Neural cell (in vitro differentiated cells): ENCODE measurements around the gene TBC1D9B. TPM values are rescaled to one million over a fixed set of nuclear protein-coding genes. Genes with fewer than 3 reads are reported as not detected.

ENCODE experiments used
- H2AFZ ChIP-seq: fragments of 200-600, 300-800 bp; sonication (generic), shearing (Covaris generic); 2 replicates; pipeline ENCODE4 v1.6.0; 2014; ENCODE audit warnings: low read depth, mild to moderate bottlenecking, antibody characterized with exemption, low read length, moderate library complexity
- H3F3A ChIP-seq: fragments of 200-600 bp; shearing (Covaris generic); 2 replicates; pipeline ENCODE4 v1.6.1; 2016; ENCODE audit warnings: mild to moderate bottlenecking, moderate library complexity, mixed read lengths, antibody characterized with exemption, low read length; ENCODE audit not compliant: insufficient read depth, poor library complexity, severe bottlenecking
- H3K27ac ChIP-seq: fragments of 200-600, 300-800 bp; sonication (generic), shearing (Covaris generic); 2 replicates; pipeline ENCODE4 v1.5.1; 2014; ENCODE audit warnings: mild to moderate bottlenecking, low read length, moderate library complexity
- H3K27me3 ChIP-seq: fragments of 300-800, 200-600 bp; sonication (generic), shearing (Covaris generic); 2 replicates; pipeline ENCODE4 v1.6.0; 2014; ENCODE audit warnings: mild to moderate bottlenecking, low read depth, low read length, moderate library complexity; ENCODE audit not compliant: insufficient read depth
- H3K36me3 ChIP-seq: fragments of 300-800, 200-600 bp; sonication (generic), shearing (Covaris generic); 2 replicates; pipeline ENCODE4 v1.5.1; 2014; ENCODE audit warnings: mild to moderate bottlenecking, antibody characterized with exemption, low read length, moderate library complexity; ENCODE audit not compliant: insufficient read depth
- H3K4me2 ChIP-seq: fragments of 300-800, 200-600 bp; sonication (generic), shearing (Covaris generic); 2 replicates; pipeline ENCODE4 v1.6.0; 2014; ENCODE audit warnings: mild to moderate bottlenecking, low read length
- H3K4me3 ChIP-seq: fragments of 300-800, 200-600 bp; sonication (generic), shearing (Covaris generic); 2 replicates; pipeline ENCODE4 v1.5.1; 2014; ENCODE audit warnings: mild to moderate bottlenecking, low read length, moderate library complexity
- H3K79me2 ChIP-seq: fragments of 200-600 bp; shearing (Covaris generic); replicated peaks from 2 replicates; pipeline ENCODE4 v1.6.0; 2014; ENCODE audit warnings: mild to moderate bottlenecking, low read length, moderate library complexity; ENCODE audit not compliant: insufficient read depth
- H3K9ac ChIP-seq: fragments of 300-800, 200-600 bp; sonication (generic), shearing (Covaris generic); 2 replicates; pipeline ENCODE4 v1.6.1; 2016; ENCODE audit warnings: mild to moderate bottlenecking, low read length, mixed read lengths
- H3K9me2 ChIP-seq: fragments of 200-600 bp; shearing (Covaris generic); 2 replicates; pipeline ENCODE4 v1.6.1; 2016; ENCODE audit warnings: mild to moderate bottlenecking, low read length, mixed read lengths; ENCODE audit not compliant: insufficient read depth
- H3K9me3 ChIP-seq: fragments of 200-600, 300-800 bp; sonication (generic), shearing (Covaris generic); 2 replicates; pipeline ENCODE4 v1.6.1; 2016; ENCODE audit warnings: mild to moderate bottlenecking, mixed run types, low read length, moderate library complexity, mixed read lengths
- H4K20me1 ChIP-seq: fragments of 200-600 bp; shearing (Covaris generic); 2 replicates; pipeline ENCODE4 v1.6.1; 2016; ENCODE audit warnings: mild to moderate bottlenecking, mixed run types; ENCODE audit not compliant: insufficient read depth
- CTCF ChIP-seq: fragments of 450-650 bp; IDR thresholded peaks from 2 replicates; pipeline ENCODE4 v1.5.1; 2014; ENCODE audit warnings: antibody characterized with exemption, mild to moderate bottlenecking, moderate library complexity; ENCODE audit not compliant: poor library complexity, severe bottlenecking
- EP300 ChIP-seq: fragments of 450-650 bp; conservative IDR thresholded peaks from 2 replicates; pipeline ENCODE4 v1.6.1; 2014; ENCODE audit warnings: antibody characterized with exemption, mild to moderate bottlenecking, moderate library complexity; ENCODE audit not compliant: poor library complexity, severe bottlenecking
- EZH2 ChIP-seq: fragments of 200-600, 300-800 bp; shearing (Covaris generic), sonication (generic); IDR thresholded peaks from 2 replicates; pipeline ENCODE4 v1.6.1; 2014; ENCODE audit warnings: antibody characterized with exemption, low read length, borderline replicate concordance, mild to moderate bottlenecking; ENCODE audit not compliant: insufficient read depth, poor library complexity, severe bottlenecking
- MXI1 ChIP-seq: fragments of 450-650 bp; conservative IDR thresholded peaks from 2 replicates; pipeline ENCODE4 v1.6.1; 2014; ENCODE audit warnings: antibody characterized with exemption, mild to moderate bottlenecking; ENCODE audit not compliant: poor library complexity, severe bottlenecking
- POLR2AphosphoS5 ChIP-seq: IDR thresholded peaks from 2 replicates; pipeline ENCODE4 v1.6.1; 2012
- RAD21 ChIP-seq: fragments of 450-650 bp; conservative IDR thresholded peaks from 2 replicates; pipeline ENCODE4 v1.6.1; 2014; ENCODE audit warnings: antibody characterized with exemption, mild to moderate bottlenecking, moderate library complexity
- REST ChIP-seq: IDR thresholded peaks from 2 replicates; pipeline ENCODE4 v1.6.1; 2012; ENCODE audit warnings: borderline replicate concordance
- SMC3 ChIP-seq: fragments of 450-650 bp; conservative IDR thresholded peaks from 2 replicates; pipeline ENCODE4 v1.6.1; 2014; ENCODE audit warnings: antibody characterized with exemption, mild to moderate bottlenecking, moderate library complexity; ENCODE audit not compliant: poor library complexity
- TAF1 ChIP-seq: IDR thresholded peaks from 2 replicates; pipeline ENCODE4 v1.6.1; 2012; ENCODE audit warnings: low read depth
- polyA plus RNA-seq: library from polyadenylated mRNA; depleted of rRNA; stranded (reverse); fragments of >200 nt; gene quantifications from 2 replicates; pipeline ENCODE4 v1.2.3, GENCODE V29; 2014

TBC1D9B gene
- polyA plus RNA-seq, 1 donor from 2014 or later = 50.7 TPM

- Histone ChIP-seq H4K20me1 (no peaks in the 10 kb centered on the region), H3K9ac (no peak overlapping the region), H3K79me2 (no peaks in the 10 kb centered on the region), H3K27me3 (no peaks in the 10 kb centered on the region), H3K4me2 (no peak overlapping the region), H3K9me2 (no peaks in the 10 kb centered on the region), H3K4me3 (no peak overlapping the region), H3K36me3 (peaks cover 3% of the 10 kb centered on the region), H3K9me3 (no peaks in the 10 kb centered on the region), H3K27ac (no peak overlapping the region), H3F3A (no peaks in the 10 kb centered on the region), H2AFZ (no peak overlapping the region)
- TF ChIP-seq CTCF = no peak
- no peak for TF ChIP-seq SMC3
- TF ChIP-seq EP300 = no peak
- no peak for TF ChIP-seq TAF1
- TF ChIP-seq MXI1 = no peak
- no peak for TF ChIP-seq POLR2AphosphoS5
- no peak for TF ChIP-seq RAD21
- no peak for TF ChIP-seq EZH2
- no peak for TF ChIP-seq REST
Measured at GRCh38 chr5:179914032-179914755, 6.5 kb upstream of the TBC1D9B start.

- Histone ChIP-seq H3K27me3 (no peaks in the 10 kb centered on the region), H3K79me2 (no peaks in the 10 kb centered on the region), H3F3A (no peaks in the 10 kb centered on the region), H3K36me3 (no peaks in the 10 kb centered on the region), H3K9me3 (no peaks in the 10 kb centered on the region), H3K9me2 (no peaks in the 10 kb centered on the region), H4K20me1 (no peaks in the 10 kb centered on the region), H3K27ac (no peak overlapping the region), H3K4me2 (no peak overlapping the region), H3K9ac (no peak overlapping the region), H3K4me3 (no peak overlapping the region), H2AFZ (no peak overlapping the region)
- TF ChIP-seq RAD21 = no peak
Measured at GRCh38 chr5:179913461-179913860, 5.8 kb upstream of the TBC1D9B start.
